Right lobe of liver (tissue), 6 donors: ENCODE measurements around the gene GPR78. TPM values are rescaled to one million over a fixed set of nuclear protein-coding genes. Genes with fewer than 3 reads are reported as not detected.
A peak's percentile ranks its signal among the peaks of the same experiment; 100 is the strongest.

Experiments
- ATAC-seq, 4 donors: fragments of 200-7000 bp; cut with Tn5 transposase; one replicate each; pipeline ENCODE4 v1.9.1; 2020; ENCODE audit warnings: mild to moderate bottlenecking in 4 of 4, moderate library complexity in 4 of 4
- DNase-seq, 3 donors: peaks; one replicate each; pipeline ENCODE4 v3.0.0-alpha.2; 2020
- H3K27ac ChIP-seq, 3 donors: fragments of 200-600 bp; one replicate each; pipeline ENCODE4 v1.8.0; 2022
- H3K27me3 ChIP-seq, 2 donors: fragments of 200-600 bp; one replicate each; pipeline ENCODE4 v1.8.0; 2022
- H3K36me3 ChIP-seq, 4 donors: fragments of 200-600 bp; sonication (generic) in 1 of 4; one replicate each; pipeline versions ENCODE4 v1.5.1 to v1.8.0; 2017 to 2022; ENCODE audit warnings: control low read depth in 1 of 4
- H3K4me1 ChIP-seq, 4 donors: fragments of 200-600 bp; sonication (generic) in 1 of 4; one replicate each; pipeline versions ENCODE4 v1.5.1 to v1.8.0; 2017 to 2022; ENCODE audit warnings: control low read depth in 1 of 4
- H3K4me3 ChIP-seq, 3 donors: fragments of 200-600 bp; one replicate each; pipeline ENCODE4 v1.8.0; 2022
- H3K9me3 ChIP-seq, 4 donors: fragments of 200-600 bp; sonication (generic) in 1 of 4; one replicate each; pipeline versions ENCODE4 v1.5.1 to v1.8.0; 2017 to 2022; ENCODE audit warnings: control low read depth in 1 of 4
- CTCF ChIP-seq, 4 donors: fragments of 200-600 bp in 3 of 4; fragments of 450-650 bp in 1 of 4; IDR thresholded peaks; one replicate each; pipeline versions ENCODE4 v1.5.1 to v1.8.0; 2016 to 2022; ENCODE audit warnings: antibody characterized with exemption in 4 of 4, mild to moderate bottlenecking in 2 of 4
- POLR2A ChIP-seq: fragments of 450-650 bp; IDR thresholded peaks from one replicate; pipeline ENCODE4 v1.6.1; 2017; ENCODE audit warnings: antibody characterized with exemption, mild to moderate bottlenecking
- WGBS: methylation state at CpG from one replicate; pipeline ENCODE4 v1.1.6; 2018; ENCODE audit warnings: low coverage, low lambda C conversion rate; ENCODE audit not compliant: insufficient coverage; ENCODE audit errors: missing lambda C conversion rate; 5-methylcytosine and 5-hydroxymethylcytosine counted together
- intact Hi-C, 2 donors: fragments of 100-400 bp; cut with DNase I; formaldehyde crosslinking; loops; one replicate each; pipeline versions ENCODE4 v1.11.2 to v1.14.1; 2022
- total RNA-seq, 6 experiments: library from RNA; depleted of rRNA in 2 of 6; stranded (reverse); fragments of >200 nt in 2 of 6; fragmentation: NEBNext Ultra II Directional in 3 of 6; extraction: Animal tissue kit (Norgen Biotek cat#: 25700) in 3 of 6; gene quantifications; one replicate each; pipeline versions ENCODE4 v1.1.0 to v1.2.4, GENCODE V29; 2016 to 2023
- donor health status: DM: no; HTN: yes; CAD: no.
- donor health status: DM: no; HTN: no; CAD: no.
- donor health status: DM: no; HTN: no; CAD: no.
- donor health status: DM: no; HTN: yes; CAD: no.
- donor health status: DM: no; HTN: yes; CAD: no.

GPR78 gene
- total RNA-seq, 6 experiments from 2014 or later, result not detected

GRCh38 chr4:8558080-8558960, 21.9 kb upstream of the GPR78 start:
- ATAC-seq (no peak), DNase-seq (peak in 1 of 3 donors; percentile 29)
- intact Hi-C loops, result no loop called here
- Histone ChIP-seq H3K27ac (no peak overlapping the region), H3K4me3 (no peak overlapping the region), H3K4me1 (no peaks in the 10 kb centered on the region), H3K27me3 (no peaks in the 10 kb centered on the region), H3K36me3 (no peaks in the 10 kb centered on the region), H3K9me3 (no peaks in the 10 kb centered on the region)
- WGBS, result no CpG with 5 or more reads among the region's 21 CpGs
- TF ChIP-seq CTCF (IDR thresholded peaks at IDR 0.05) (no peak), POLR2A (no peak)

GRCh38 chr4:8559011-8559410, 21.2 kb upstream of the GPR78 start:
- no peaks in the 10 kb centered on the region for H3K4me1 ChIP-seq
- DNase-seq (peak in 1 of 3 donors; percentile 27), ATAC-seq (no peak)
- intact Hi-C loops, result no loop called here
- H3K4me3 ChIP-seq, result no peak overlapping the region
- H3K9me3 ChIP-seq, result no peaks in the 10 kb centered on the region
- no peak overlapping the region for H3K27ac ChIP-seq
- H3K36me3 ChIP-seq, result no peaks in the 10 kb centered on the region
- TF ChIP-seq POLR2A (no peak), CTCF (IDR thresholded peaks at IDR 0.05) (no peak)
- WGBS, result 83% methylated on average over 4 of the region's 11 CpGs
- H3K27me3 ChIP-seq, result no peaks in the 10 kb centered on the region

- WGBS, result 63% methylated on average over 5 of the region's 12 CpGs
These were observed 20.5 kb upstream of the GPR78 start for GRCh38 chr4:8559524-8560264.

More at GRCh38 chr4:8559524-8560264, 20.5 kb upstream of the GPR78 start:
- H3K27ac ChIP-seq, result no peak overlapping the region
- ATAC-seq, result no peak
- no peaks in the 10 kb centered on the region for H3K36me3 ChIP-seq
- peak in 1 of 3 donors; percentile 13 for DNase-seq
- TF ChIP-seq POLR2A (no peak), CTCF (IDR thresholded peaks at IDR 0.05) (no peak)
- H3K27me3 ChIP-seq, result no peaks in the 10 kb centered on the region
- no peaks in the 10 kb centered on the region for H3K9me3 ChIP-seq
- intact Hi-C loops, result no loop called here
- no peak overlapping the region for H3K4me3 ChIP-seq
- H3K4me1 ChIP-seq, result no peaks in the 10 kb centered on the region
